Vagina (tissue), 2 donors: ENCODE data around the gene IFT57. TPM values are rescaled to one million over a fixed set of nuclear protein-coding genes. Genes with fewer than 3 reads are reported as not detected.

Source experiments
- DNase-seq, 2 donors: peaks; one replicate each; pipeline ENCODE4 v3.0.0-alpha.2; 2017; ENCODE audit errors: extremely low spot score in 2 of 2
- H3K27ac ChIP-seq: fragments of 200-600 bp; sonication (generic); one replicate; pipeline ENCODE4 v1.5.1; 2019
- H3K27me3 ChIP-seq: fragments of 200-600 bp; sonication (generic); one replicate; pipeline ENCODE4 v1.5.1; 2019
- H3K36me3 ChIP-seq, 2 donors: fragments of 200-600 bp; sonication (generic); one replicate each; pipeline ENCODE4 v1.5.1; 2017 to 2019
- H3K4me1 ChIP-seq: fragments of 200-600 bp; sonication (generic); one replicate; pipeline ENCODE4 v1.5.1; 2019
- H3K4me3 ChIP-seq, 2 donors: fragments of 200-600 bp; sonication (generic); 1 replicate in 1 of 2; 2 replicates in 1 of 2; pipeline ENCODE4 v1.5.1; 2016 to 2019
- H3K9me3 ChIP-seq: fragments of 200-600 bp; sonication (generic); one replicate; pipeline ENCODE4 v1.5.1; 2019
- POLR2A ChIP-seq, 2 donors: fragments of 450-650 bp; IDR thresholded peaks; one replicate each; pipeline ENCODE4 v1.6.1; 2017; ENCODE audit warnings: antibody characterized with exemption in 2 of 2, mild to moderate bottlenecking in 2 of 2, moderate library complexity in 2 of 2
- POLR2AphosphoS5 ChIP-seq, 2 donors: sonication (generic); formaldehyde crosslinking; IDR thresholded peaks; one replicate each; pipeline ENCODE4 v1.9.0; 2017; ENCODE audit warnings: antibody characterized with exemption in 2 of 2, mild to moderate bottlenecking in 2 of 2, low read depth in 1 of 2; ENCODE audit not compliant: insufficient read depth in 1 of 2
- intact Hi-C: fragments of 100-400 bp; cut with DNase I; formaldehyde crosslinking; loops from one replicate; pipeline ENCODE4 v1.15.1; 2023
- total RNA-seq: library from RNA; depleted of rRNA; stranded (reverse); fragments of >200 nt; gene quantifications from one replicate; pipeline ENCODE4 v1.2.3, GENCODE V29; 2016
- TF ChIP-seq, protein P1 (sequence below), 3 experiments: fragments of 450-650 bp in 2 of 3; fragments of 200-600 bp in 1 of 3; sonication (generic) in 1 of 3; IDR thresholded peaks; one replicate each; pipeline ENCODE4 v1.5.1; 2017 to 2019; ENCODE audit warnings: antibody characterized with exemption in 3 of 3, mild to moderate bottlenecking in 2 of 3, moderate library complexity in 2 of 3

IFT57 gene
- total RNA-seq, 1 donor from 2014 or later = 44.9 TPM

DNA sequence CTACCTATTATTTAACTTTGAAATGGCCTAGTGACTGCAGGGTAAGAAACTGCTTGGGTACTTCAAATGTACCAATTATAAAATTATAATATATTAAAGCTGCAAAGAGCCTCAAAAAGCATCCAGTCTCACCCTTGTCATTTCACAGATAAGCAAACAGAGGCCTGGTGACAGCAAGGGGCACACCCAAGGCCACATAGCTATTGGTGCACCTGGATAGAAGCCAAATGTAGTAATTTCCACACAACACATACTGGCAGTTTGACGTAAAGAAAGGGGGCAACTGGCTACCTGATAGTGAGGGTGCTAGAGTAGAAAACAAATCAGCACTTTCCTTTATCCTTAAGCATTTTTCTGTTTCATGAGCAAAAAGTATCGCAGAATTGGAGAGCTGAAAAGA lies 51.1 kb downstream of the IFT57 start:
- Histone ChIP-seq H3K9me3 (no peaks in the 10 kb centered on the region), H3K36me3 (peaks cover 0 to 9% of the 10 kb centered on the region in 2 donors), H3K27ac (no peak overlapping the region), H3K4me3 (no peak overlapping the region), H3K4me1 (no peaks in the 10 kb centered on the region), H3K27me3 (no peaks in the 10 kb centered on the region)
- DNase-seq = no peak
- intact Hi-C loops = no loop called here
- TF ChIP-seq POLR2AphosphoS5 (IDR thresholded peaks at IDR 0.05; ENCODE audit: insufficient read depth in 1 of 2, low read depth in 1 of 2) = no peak
- TF ChIP-seq POLR2A (IDR thresholded peaks at IDR 0.05) = no peak
- TF ChIP-seq, protein P1, sequence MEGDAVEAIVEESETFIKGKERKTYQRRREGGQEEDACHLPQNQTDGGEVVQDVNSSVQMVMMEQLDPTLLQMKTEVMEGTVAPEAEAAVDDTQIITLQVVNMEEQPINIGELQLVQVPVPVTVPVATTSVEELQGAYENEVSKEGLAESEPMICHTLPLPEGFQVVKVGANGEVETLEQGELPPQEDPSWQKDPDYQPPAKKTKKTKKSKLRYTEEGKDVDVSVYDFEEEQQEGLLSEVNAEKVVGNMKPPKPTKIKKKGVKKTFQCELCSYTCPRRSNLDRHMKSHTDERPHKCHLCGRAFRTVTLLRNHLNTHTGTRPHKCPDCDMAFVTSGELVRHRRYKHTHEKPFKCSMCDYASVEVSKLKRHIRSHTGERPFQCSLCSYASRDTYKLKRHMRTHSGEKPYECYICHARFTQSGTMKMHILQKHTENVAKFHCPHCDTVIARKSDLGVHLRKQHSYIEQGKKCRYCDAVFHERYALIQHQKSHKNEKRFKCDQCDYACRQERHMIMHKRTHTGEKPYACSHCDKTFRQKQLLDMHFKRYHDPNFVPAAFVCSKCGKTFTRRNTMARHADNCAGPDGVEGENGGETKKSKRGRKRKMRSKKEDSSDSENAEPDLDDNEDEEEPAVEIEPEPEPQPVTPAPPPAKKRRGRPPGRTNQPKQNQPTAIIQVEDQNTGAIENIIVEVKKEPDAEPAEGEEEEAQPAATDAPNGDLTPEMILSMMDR (IDR thresholded peaks at IDR 0.05) = no peak

DNA sequence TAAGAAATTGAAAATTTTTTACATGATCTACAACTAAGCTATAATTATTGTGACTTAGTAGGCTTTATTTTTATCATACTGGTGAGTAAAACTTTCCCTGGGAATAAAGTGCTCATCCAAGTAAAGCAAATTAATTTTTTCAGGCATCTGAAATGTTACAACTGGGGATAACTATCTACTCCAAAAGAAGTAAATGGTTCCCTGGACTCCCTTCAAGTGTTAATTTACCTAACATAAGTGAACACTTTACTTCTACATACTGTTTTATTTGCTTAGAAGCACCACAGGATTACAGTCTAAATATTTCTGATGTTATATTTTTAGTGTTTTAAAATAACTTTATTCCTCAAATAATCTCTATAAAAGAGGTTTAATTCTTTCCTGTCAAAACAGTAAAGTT lies 57.8 kb downstream of the IFT57 start:
- Histone ChIP-seq H3K27ac (no peak overlapping the region), H3K4me3 (no peak overlapping the region), H3K27me3 (no peaks in the 10 kb centered on the region), H3K4me1 (no peaks in the 10 kb centered on the region), H3K36me3 (peaks cover 0 to 24% of the 10 kb centered on the region in 2 donors), H3K9me3 (no peaks in the 10 kb centered on the region)
- no peak for TF ChIP-seq POLR2A (IDR thresholded peaks at IDR 0.05)
- TF ChIP-seq, protein P1 (IDR thresholded peaks at IDR 0.05) = no peak
- TF ChIP-seq POLR2AphosphoS5 (IDR thresholded peaks at IDR 0.05; ENCODE audit: insufficient read depth in 1 of 2, low read depth in 1 of 2) = no peak
- intact Hi-C loops = no loop called here
- DNase-seq = no peak

DNA sequence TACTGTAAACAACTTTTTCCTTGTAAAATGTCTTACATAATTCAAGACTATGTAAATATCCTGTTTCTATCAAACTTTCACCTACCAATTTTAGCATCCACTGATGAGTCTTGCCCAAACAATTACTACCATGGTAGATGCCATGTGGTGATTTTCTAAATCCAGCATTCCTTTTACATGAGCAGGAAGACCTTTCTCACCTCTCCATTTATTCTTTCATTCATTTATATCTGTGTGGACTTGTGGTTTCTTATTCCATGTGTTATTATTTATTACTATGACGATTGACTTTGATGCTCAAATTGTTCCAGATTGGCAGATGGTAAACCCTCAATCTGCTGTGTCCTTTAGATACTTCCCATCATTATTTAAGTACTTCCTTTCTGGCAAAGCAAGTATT lies 62.4 kb downstream of the IFT57 start:
- Histone ChIP-seq H3K36me3 (peaks cover 0 to 3% of the 10 kb centered on the region in 2 donors), H3K4me3 (no peak overlapping the region), H3K9me3 (no peaks in the 10 kb centered on the region), H3K27me3 (no peaks in the 10 kb centered on the region), H3K27ac (no peak overlapping the region), H3K4me1 (no peaks in the 10 kb centered on the region)
- intact Hi-C loops = no loop called here
- no peak for TF ChIP-seq POLR2AphosphoS5 (IDR thresholded peaks at IDR 0.05; ENCODE audit: insufficient read depth in 1 of 2, low read depth in 1 of 2)
- no peak for TF ChIP-seq POLR2A (IDR thresholded peaks at IDR 0.05)
- TF ChIP-seq, protein P1 (IDR thresholded peaks at IDR 0.05) = no peak
- DNase-seq = no peak

DNA sequence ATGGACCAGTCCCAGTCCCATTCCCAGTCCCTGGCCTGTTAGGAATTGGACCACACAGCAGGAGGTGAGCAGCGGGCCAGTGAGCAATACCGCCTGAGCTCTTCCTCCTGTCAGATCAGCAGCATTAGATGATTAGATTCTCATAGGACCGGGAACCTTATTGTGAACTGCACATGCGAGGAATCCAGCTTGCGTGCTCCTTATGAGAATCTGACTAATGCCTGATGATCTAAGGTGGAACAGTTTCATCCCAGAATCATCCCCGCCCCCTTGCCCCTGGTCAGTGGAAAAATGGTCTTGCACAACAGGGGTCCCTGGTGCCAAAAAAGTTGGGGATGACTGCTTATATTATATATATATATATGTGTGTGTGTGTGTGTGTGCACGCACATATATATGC lies 63.1 kb downstream of the IFT57 start:
- Histone ChIP-seq H3K27me3 (no peaks in the 10 kb centered on the region), H3K9me3 (no peaks in the 10 kb centered on the region), H3K27ac (no peak overlapping the region), H3K36me3 (no peaks in the 10 kb centered on the region), H3K4me1 (no peaks in the 10 kb centered on the region), H3K4me3 (no peak overlapping the region)
- TF ChIP-seq, protein P1 (IDR thresholded peaks at IDR 0.05) = no peak
- TF ChIP-seq POLR2A (IDR thresholded peaks at IDR 0.05) = no peak
- TF ChIP-seq POLR2AphosphoS5 (IDR thresholded peaks at IDR 0.05; ENCODE audit: insufficient read depth in 1 of 2, low read depth in 1 of 2) = no peak
- DNase-seq = no peak
- intact Hi-C loops = no loop called here

DNA sequence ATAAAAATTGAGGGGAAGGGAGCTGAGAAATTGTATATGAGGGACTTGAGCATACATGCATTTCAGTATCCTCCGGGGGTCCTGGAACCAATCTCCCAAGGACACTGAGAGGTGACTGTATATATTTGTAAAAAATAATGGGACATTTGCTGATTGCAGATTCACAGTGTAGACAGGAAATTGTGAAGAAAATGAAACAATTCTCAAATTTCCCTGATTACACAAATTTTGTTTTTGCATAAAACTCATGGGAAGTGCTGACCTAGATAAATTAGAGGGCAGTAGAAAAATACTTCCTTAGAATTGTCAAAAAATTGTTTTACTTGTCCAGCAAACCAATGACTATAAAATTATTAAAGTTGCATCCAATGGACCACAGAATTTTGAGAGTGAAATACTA lies 64.0 kb downstream of the IFT57 start:
- intact Hi-C loops = no loop called here
- H3K27me3 ChIP-seq = no peaks in the 10 kb centered on the region
- H3K27ac ChIP-seq = no peak overlapping the region
- H3K36me3 ChIP-seq = no peaks in the 10 kb centered on the region
- no peaks in the 10 kb centered on the region for H3K4me1 ChIP-seq
- H3K9me3 ChIP-seq = no peaks in the 10 kb centered on the region
- no peak for DNase-seq
- TF ChIP-seq, protein P1 (IDR thresholded peaks at IDR 0.05) = no peak
- TF ChIP-seq POLR2A (IDR thresholded peaks at IDR 0.05) = no peak
- no peak for TF ChIP-seq POLR2AphosphoS5 (IDR thresholded peaks at IDR 0.05; ENCODE audit: insufficient read depth in 1 of 2, low read depth in 1 of 2)
- no peak overlapping the region for H3K4me3 ChIP-seq
